ENCODE results near the gene UBR4. TPM values are rescaled to one million over a fixed set of nuclear protein-coding genes. Genes with fewer than 3 reads are reported as not detected.
"Not testable (repeated sequence)": the region's sequence is repeated elsewhere in the genome, so short reads cannot be mapped to it uniquely, and the experiment has no call there.

Gene UBR4
- polyA plus RNA-seq, 2 of the 4 experiments (the other 2 are of a cell fraction), result 55.8 to 74.3 TPM

GRCh38 chr1:19187852-19188251, 22.2 kb downstream of the UBR4 start:
- no peaks in the 10 kb centered on the region for H3K4me1 ChIP-seq
- TF ChIP-seq ZC3H11A (IDR thresholded peaks at IDR 0.05) (peak; percentile 60), FOXS1 (CRISPR knock-in tag; IDR thresholded peaks at IDR 0.05) (no peak)
- DNase-seq (ENCODE audit: low read depth in 1 of 2, low spot score in 1 of 2) (no peak), ATAC-seq (no peak), FAIRE-seq (no peak)
- CTCF ChIA-PET, result interaction anchor here (1.4 kb wide), 1 partner anchor 12 kb away, joined by 4 read pairs; no protein-coding TSS in a partner anchor
- H3K4me2 ChIP-seq, result no peak overlapping the region
- no peak overlapping the region for H3K27ac ChIP-seq
- H3K4me3 ChIP-seq, result no peak overlapping the region
- POLR2A ChIA-PET, result no interaction called here
- H3K9me3 ChIP-seq, result no peaks in the 10 kb centered on the region

GRCh38 chr1:19186001-19186400, 24.1 kb downstream of the UBR4 start:
- 90% methylated on average over 2 of the region's 2 CpGs for WGBS (ENCODE audit: missing lambda C conversion rate)
- H3K4me3 ChIP-seq, result no peak overlapping the region
- ChIA-PET POLR2A (no interaction called here), CTCF (interaction anchor here (0.7 kb wide), 1 partner anchor 530 kb away, joined by 3 read pairs; no protein-coding TSS in a partner anchor)
- no peak overlapping the region for H3K4me2 ChIP-seq
- H3K9me3 ChIP-seq, result no peaks in the 10 kb centered on the region
- no peak overlapping the region for H3K27ac ChIP-seq
- TF ChIP-seq RFX5 (IDR thresholded peaks at IDR 0.05), result no peak
- no peak for TF ChIP-seq MAZ (IDR thresholded peaks at IDR 0.05; ENCODE audit: borderline replicate concordance, low read depth, low read length)
- TF ChIP-seq USF2 (IDR thresholded peaks at IDR 0.05), result no peak
- TF ChIP-seq MYC (IDR thresholded peaks at IDR 0.05; ENCODE audit: borderline replicate concordance, low read length), result no peak
- no peak for TF ChIP-seq MAFK (IDR thresholded peaks at IDR 0.05; ENCODE audit: partially characterized antibody)
- TF ChIP-seq HEYL (CRISPR knock-in tag; IDR thresholded peaks at IDR 0.05), result no peak
- no peak for TF ChIP-seq HOXA7 (CRISPR knock-in tag; IDR thresholded peaks at IDR 0.05)
- no peak for TF ChIP-seq PBX3 (IDR thresholded peaks at IDR 0.05)
- TF ChIP-seq POLR2A (IDR thresholded peaks at IDR 0.05; ENCODE audit: low read length), result no peak
- no peak for TF ChIP-seq MAX (IDR thresholded peaks at IDR 0.05)
- TF ChIP-seq KDM5A (IDR thresholded peaks at IDR 0.05), result no peak
- DNase-seq (ENCODE audit: low read depth in 1 of 2, low spot score in 1 of 2), result no peak
- H3K4me1 ChIP-seq, result no peaks in the 10 kb centered on the region
- no peak for FAIRE-seq
- ATAC-seq, result no peak

- TF ChIP-seq HDAC2 (IDR thresholded peaks at IDR 0.05) (no peak), EP300 (IDR thresholded peaks at IDR 0.05) (no peak), HES2 (IDR thresholded peaks at IDR 0.05) (no peak), CBX2 (IDR thresholded peaks at IDR 0.05; ENCODE audit: borderline replicate concordance, low read depth) (no peak), RNF2 (IDR thresholded peaks at IDR 0.05; ENCODE audit: borderline replicate concordance, low read depth) (no peak), RAD21 (conservative IDR thresholded peaks at IDR 0.05 in 1 of 2, IDR thresholded peaks at IDR 0.05 in 1 of 2) (no peak), ESRRA (IDR thresholded peaks at IDR 0.05; ENCODE audit: borderline replicate concordance, low read length) (no peak), CHD2 (IDR thresholded peaks at IDR 0.05; ENCODE audit: low read length, partially characterized antibody) (no peak)
- 92% methylated on average over 5 of the region's 5 CpGs for WGBS (ENCODE audit: missing lambda C conversion rate)
- no peak overlapping the region for H3K27ac ChIP-seq
Observed at GRCh38 chr1:19182223-19182622, 27.8 kb downstream of the UBR4 start.

GRCh38 chr1:19180265-19180657, 29.8 kb downstream of the UBR4 start:
- H3K4me3 ChIP-seq; H3K4me2 ChIP-seq; DNase-seq (ENCODE audit: low read depth in 1 of 2, low spot score in 1 of 2); H3K9me3 ChIP-seq; ATAC-seq; H3K4me1 ChIP-seq; H3K27ac ChIP-seq; POLR2A ChIA-PET; FAIRE-seq: not testable (repeated sequence)
- 98% methylated on average over 8 of the region's 8 CpGs for WGBS (ENCODE audit: missing lambda C conversion rate)
- CTCF ChIA-PET, result interaction anchor here (0.6 to 1.5 kb wide), 8 partner anchors 13 to 780 kb away, joined by 3 to 5 read pairs (median 3); no protein-coding TSS in a partner anchor

More at GRCh38 chr1:19182223-19182622, 27.8 kb downstream of the UBR4 start:
- DNase-seq (ENCODE audit: low read depth in 1 of 2, low spot score in 1 of 2), result no peak
- Histone ChIP-seq H3K4me2 (no peak overlapping the region), H3K4me1 (no peaks in the 10 kb centered on the region), H3K9me3 (no peaks in the 10 kb centered on the region), H3K4me3 (no peak overlapping the region)
- ATAC-seq, result no peak
- CTCF ChIA-PET, result interaction anchor here (2.6 kb wide), 1 partner anchor 18 kb away, joined by 6 read pairs; no protein-coding TSS in a partner anchor
- POLR2A ChIA-PET, result no interaction called here
- FAIRE-seq, result no peak
